Activated naive CD8-positive, alpha-beta T cell (primary cell): Measurements from ENCODE around the gene ZBTB20.

Experiments
- H3K27ac Mint-ChIP-seq: one replicate; pipeline ENCODE4 v1.8.0; 2021; ENCODE audit warnings: mixed read lengths
- H3K27me3 Mint-ChIP-seq: one replicate; pipeline ENCODE4 v1.8.0; 2021; ENCODE audit warnings: mixed read lengths
- H3K36me3 Mint-ChIP-seq: one replicate; pipeline ENCODE4 v1.8.0; 2021; ENCODE audit warnings: mixed read lengths
- H3K4me1 Mint-ChIP-seq: one replicate; pipeline ENCODE4 v1.8.0; 2021; ENCODE audit warnings: low read depth, mixed read lengths
- H3K4me3 Mint-ChIP-seq: one replicate; pipeline ENCODE4 v1.8.0; 2021; ENCODE audit warnings: mild to moderate bottlenecking, mixed read lengths
- H3K9me3 Mint-ChIP-seq: one replicate; pipeline ENCODE4 v1.8.0; 2021; ENCODE audit warnings: low read depth, mixed read lengths

The ZBTB20 gene

GRCh38 chr3:114671741-114672510 is 475.2 kb downstream of the ZBTB20 start:
- H3K36me3 Mint-ChIP-seq = peaks cover 5% of the 10 kb centered on the region
- no peaks in the 10 kb centered on the region for H3K9me3 Mint-ChIP-seq
- no peak overlapping the region for H3K4me3 Mint-ChIP-seq
- H3K4me1 Mint-ChIP-seq = peaks cover 9% of the 10 kb centered on the region
- no peaks in the 10 kb centered on the region for H3K27me3 Mint-ChIP-seq
- H3K27ac Mint-ChIP-seq = no peak overlapping the region

- H3K36me3 Mint-ChIP-seq = peaks cover 13% of the 10 kb centered on the region
- H3K27ac Mint-ChIP-seq = no peak overlapping the region
- no peaks in the 10 kb centered on the region for H3K27me3 Mint-ChIP-seq
- H3K4me1 Mint-ChIP-seq = peaks cover 9% of the 10 kb centered on the region
- H3K9me3 Mint-ChIP-seq = peaks cover 8% of the 10 kb centered on the region
- H3K4me3 Mint-ChIP-seq = no peak overlapping the region
Observed at GRCh38 chr3:114669614-114670013, 477.5 kb downstream of the ZBTB20 start.

- H3K4me3 Mint-ChIP-seq = no peak overlapping the region
- H3K4me1 Mint-ChIP-seq = peaks cover 5% of the 10 kb centered on the region
- no peak overlapping the region for H3K27ac Mint-ChIP-seq
- peaks cover 16% of the 10 kb centered on the region for H3K9me3 Mint-ChIP-seq
- H3K27me3 Mint-ChIP-seq = no peaks in the 10 kb centered on the region
- H3K36me3 Mint-ChIP-seq = peaks cover 19% of the 10 kb centered on the region
Observed at GRCh38 chr3:114668099-114668498, 479.0 kb downstream of the ZBTB20 start.

- peaks cover 3% of the 10 kb centered on the region for H3K4me1 Mint-ChIP-seq
- H3K27ac Mint-ChIP-seq = no peak overlapping the region
- peaks cover 16% of the 10 kb centered on the region for H3K9me3 Mint-ChIP-seq
- no peak overlapping the region for H3K4me3 Mint-ChIP-seq
- H3K36me3 Mint-ChIP-seq = peaks cover 19% of the 10 kb centered on the region
- H3K27me3 Mint-ChIP-seq = no peaks in the 10 kb centered on the region
Observed at GRCh38 chr3:114666623-114667022, 480.5 kb downstream of the ZBTB20 start.

- peaks cover 26% of the 10 kb centered on the region for H3K36me3 Mint-ChIP-seq
- H3K9me3 Mint-ChIP-seq = peaks cover 16% of the 10 kb centered on the region
- no peaks in the 10 kb centered on the region for H3K4me1 Mint-ChIP-seq
- H3K4me3 Mint-ChIP-seq = no peak overlapping the region
- H3K27me3 Mint-ChIP-seq = no peaks in the 10 kb centered on the region
- H3K27ac Mint-ChIP-seq = no peak overlapping the region
Observed at GRCh38 chr3:114664006-114664405, 483.1 kb downstream of the ZBTB20 start.

GRCh38 chr3:114660808-114661207 is 486.3 kb downstream of the ZBTB20 start:
- H3K36me3 Mint-ChIP-seq = peaks cover 29% of the 10 kb centered on the region
- peaks cover 2% of the 10 kb centered on the region for H3K4me1 Mint-ChIP-seq
- H3K27me3 Mint-ChIP-seq = no peaks in the 10 kb centered on the region
- peaks cover 16% of the 10 kb centered on the region for H3K9me3 Mint-ChIP-seq
- no peak overlapping the region for H3K4me3 Mint-ChIP-seq
- H3K27ac Mint-ChIP-seq = no peak overlapping the region

GRCh38 chr3:114660124-114660523 is 487.0 kb downstream of the ZBTB20 start:
- H3K9me3 Mint-ChIP-seq = peaks cover 13% of the 10 kb centered on the region
- H3K4me1 Mint-ChIP-seq = peaks cover 2% of the 10 kb centered on the region
- H3K36me3 Mint-ChIP-seq = peaks cover 27% of the 10 kb centered on the region
- no peaks in the 10 kb centered on the region for H3K27me3 Mint-ChIP-seq
- no peak overlapping the region for H3K27ac Mint-ChIP-seq
- H3K4me3 Mint-ChIP-seq = no peak overlapping the region

GRCh38 chr3:114659109-114660061 is 487.7 kb downstream of the ZBTB20 start:
- H3K36me3 Mint-ChIP-seq = peaks cover 22% of the 10 kb centered on the region
- no peak overlapping the region for H3K4me3 Mint-ChIP-seq
- no peak overlapping the region for H3K27ac Mint-ChIP-seq
- no peaks in the 10 kb centered on the region for H3K27me3 Mint-ChIP-seq
- peaks cover 8% of the 10 kb centered on the region for H3K9me3 Mint-ChIP-seq
- H3K4me1 Mint-ChIP-seq = peaks cover 2% of the 10 kb centered on the region

- peaks cover 19% of the 10 kb centered on the region for H3K4me1 Mint-ChIP-seq
- peaks cover 4% of the 10 kb centered on the region for H3K9me3 Mint-ChIP-seq
- H3K27ac Mint-ChIP-seq = no peak overlapping the region
- no peaks in the 10 kb centered on the region for H3K27me3 Mint-ChIP-seq
- H3K4me3 Mint-ChIP-seq = no peak overlapping the region
- peaks cover 6% of the 10 kb centered on the region for H3K36me3 Mint-ChIP-seq
Observed at GRCh38 chr3:114651555-114651954, 495.5 kb downstream of the ZBTB20 start.

GRCh38 chr3:114650808-114651207 is 496.3 kb downstream of the ZBTB20 start:
- no peak overlapping the region for H3K4me3 Mint-ChIP-seq
- peaks cover 4% of the 10 kb centered on the region for H3K9me3 Mint-ChIP-seq
- peaks cover 6% of the 10 kb centered on the region for H3K36me3 Mint-ChIP-seq
- peak overlapping the region; percentile 7 for H3K27ac Mint-ChIP-seq
- peaks cover 17% of the 10 kb centered on the region for H3K4me1 Mint-ChIP-seq
- no peaks in the 10 kb centered on the region for H3K27me3 Mint-ChIP-seq

GRCh38 chr3:114649331-114649730 is 497.8 kb downstream of the ZBTB20 start:
- H3K4me1 Mint-ChIP-seq = peaks cover 17% of the 10 kb centered on the region
- no peak overlapping the region for H3K4me3 Mint-ChIP-seq
- H3K27me3 Mint-ChIP-seq = no peaks in the 10 kb centered on the region
- H3K27ac Mint-ChIP-seq = peak overlapping the region; percentile 48
- H3K36me3 Mint-ChIP-seq = peaks cover 7% of the 10 kb centered on the region
- peaks cover 4% of the 10 kb centered on the region for H3K9me3 Mint-ChIP-seq

GRCh38 chr3:114646526-114646925 is 500.6 kb downstream of the ZBTB20 start:
- H3K4me1 Mint-ChIP-seq = peaks cover 17% of the 10 kb centered on the region
- H3K27me3 Mint-ChIP-seq = no peaks in the 10 kb centered on the region
- peaks cover 4% of the 10 kb centered on the region for H3K9me3 Mint-ChIP-seq
- peaks cover 13% of the 10 kb centered on the region for H3K36me3 Mint-ChIP-seq
- H3K27ac Mint-ChIP-seq = no peak overlapping the region
- no peak overlapping the region for H3K4me3 Mint-ChIP-seq

GRCh38 chr3:114645392-114645791 is 501.7 kb downstream of the ZBTB20 start:
- Mint-ChIP-seq H3K4me3 (no peak overlapping the region), H3K4me1 (peaks cover 9% of the 10 kb centered on the region), H3K9me3 (peaks cover 4% of the 10 kb centered on the region), H3K27ac (no peak overlapping the region), H3K36me3 (peaks cover 13% of the 10 kb centered on the region), H3K27me3 (no peaks in the 10 kb centered on the region)

- Mint-ChIP-seq H3K4me3 (no peak overlapping the region), H3K36me3 (peaks cover 17% of the 10 kb centered on the region), H3K27ac (no peak overlapping the region), H3K9me3 (peaks cover 4% of the 10 kb centered on the region), H3K27me3 (no peaks in the 10 kb centered on the region), H3K4me1 (peaks cover 2% of the 10 kb centered on the region)
Observed at GRCh38 chr3:114644367-114644766, 502.7 kb downstream of the ZBTB20 start.
